Measurements from ENCODE around the gene PCDHGB4. TPM values are rescaled to one million over a fixed set of nuclear protein-coding genes. Genes with fewer than 3 reads are reported as not detected.
"Not testable (repeated sequence)": the region's sequence is repeated elsewhere in the genome, so short reads cannot be mapped to it uniquely, and the experiment has no call there.

Gene PCDHGB4
- total RNA-seq, 1 donor: 17.4 TPM

DNA sequence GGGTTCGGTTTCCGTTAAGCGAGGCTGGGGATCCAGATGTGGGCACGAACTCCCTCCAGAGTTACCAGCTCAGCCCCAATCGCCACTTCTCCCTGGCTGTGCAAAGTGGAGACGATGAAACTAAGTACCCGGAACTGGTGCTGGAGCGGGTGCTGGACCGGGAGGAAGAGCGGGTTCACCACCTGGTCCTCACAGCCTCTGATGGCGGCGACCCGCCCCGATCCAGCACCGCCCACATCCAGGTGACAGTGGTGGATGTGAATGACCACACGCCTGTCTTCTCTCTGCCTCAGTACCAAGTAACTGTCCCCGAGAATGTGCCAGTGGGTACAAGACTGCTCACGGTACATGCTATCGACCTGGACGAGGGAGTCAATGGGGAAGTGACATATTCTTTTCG is 4.2 kb upstream of the PCDHGB4 start:
- DNase-seq (ENCODE audit: low read depth): no peak
- H3K4me3 ChIP-seq (ENCODE audit: low read depth, low read length): peak overlapping the region; percentile 73
- TF ChIP-seq, protein P1, sequence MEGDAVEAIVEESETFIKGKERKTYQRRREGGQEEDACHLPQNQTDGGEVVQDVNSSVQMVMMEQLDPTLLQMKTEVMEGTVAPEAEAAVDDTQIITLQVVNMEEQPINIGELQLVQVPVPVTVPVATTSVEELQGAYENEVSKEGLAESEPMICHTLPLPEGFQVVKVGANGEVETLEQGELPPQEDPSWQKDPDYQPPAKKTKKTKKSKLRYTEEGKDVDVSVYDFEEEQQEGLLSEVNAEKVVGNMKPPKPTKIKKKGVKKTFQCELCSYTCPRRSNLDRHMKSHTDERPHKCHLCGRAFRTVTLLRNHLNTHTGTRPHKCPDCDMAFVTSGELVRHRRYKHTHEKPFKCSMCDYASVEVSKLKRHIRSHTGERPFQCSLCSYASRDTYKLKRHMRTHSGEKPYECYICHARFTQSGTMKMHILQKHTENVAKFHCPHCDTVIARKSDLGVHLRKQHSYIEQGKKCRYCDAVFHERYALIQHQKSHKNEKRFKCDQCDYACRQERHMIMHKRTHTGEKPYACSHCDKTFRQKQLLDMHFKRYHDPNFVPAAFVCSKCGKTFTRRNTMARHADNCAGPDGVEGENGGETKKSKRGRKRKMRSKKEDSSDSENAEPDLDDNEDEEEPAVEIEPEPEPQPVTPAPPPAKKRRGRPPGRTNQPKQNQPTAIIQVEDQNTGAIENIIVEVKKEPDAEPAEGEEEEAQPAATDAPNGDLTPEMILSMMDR (IDR thresholded peaks at IDR 0.05; ENCODE audit: insufficient read depth, low read length): no peak

DNA sequence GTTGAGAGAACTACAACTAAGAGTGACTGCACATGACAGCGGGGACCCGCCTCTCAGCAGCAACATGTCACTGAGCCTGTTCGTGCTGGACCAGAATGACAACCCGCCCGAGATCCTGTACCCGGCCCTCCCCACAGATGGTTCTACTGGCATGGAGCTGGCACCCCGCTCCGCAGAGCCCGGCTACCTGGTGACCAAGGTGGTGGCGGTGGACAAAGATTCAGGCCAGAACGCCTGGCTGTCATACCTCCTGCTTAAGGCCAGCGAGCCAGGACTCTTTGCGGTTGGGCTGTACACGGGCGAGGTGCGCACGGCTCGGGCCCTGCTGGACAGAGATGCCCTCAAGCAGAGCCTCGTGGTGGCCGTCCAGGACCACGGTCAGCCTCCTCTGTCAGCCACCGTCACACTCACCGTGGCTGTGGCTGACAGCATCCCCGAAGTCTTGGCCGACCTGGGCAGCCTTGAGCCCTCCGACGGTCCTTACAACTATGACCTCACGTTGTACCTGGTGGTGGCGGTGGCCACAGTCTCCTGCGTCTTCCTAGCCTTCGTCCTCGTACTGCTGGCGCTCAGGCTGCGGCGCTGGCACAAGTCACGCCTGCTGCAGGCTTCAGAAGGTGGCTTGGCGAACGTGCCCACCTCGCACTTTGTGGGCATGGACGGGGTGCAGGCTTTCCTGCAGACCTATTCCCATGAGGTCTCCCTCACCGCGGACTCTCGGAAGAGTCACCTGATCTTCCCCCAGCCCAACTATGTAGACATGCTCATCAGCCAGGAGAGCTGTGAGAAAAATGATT is 2.8 kb upstream of the PCDHGB4 start:
- DNase-seq (ENCODE audit: low read depth): no peak
- TF ChIP-seq, protein P1 (IDR thresholded peaks at IDR 0.05; ENCODE audit: insufficient read depth, low read length): no peak
- no peak overlapping the region for H3K4me3 ChIP-seq (ENCODE audit: low read depth, low read length)

DNA sequence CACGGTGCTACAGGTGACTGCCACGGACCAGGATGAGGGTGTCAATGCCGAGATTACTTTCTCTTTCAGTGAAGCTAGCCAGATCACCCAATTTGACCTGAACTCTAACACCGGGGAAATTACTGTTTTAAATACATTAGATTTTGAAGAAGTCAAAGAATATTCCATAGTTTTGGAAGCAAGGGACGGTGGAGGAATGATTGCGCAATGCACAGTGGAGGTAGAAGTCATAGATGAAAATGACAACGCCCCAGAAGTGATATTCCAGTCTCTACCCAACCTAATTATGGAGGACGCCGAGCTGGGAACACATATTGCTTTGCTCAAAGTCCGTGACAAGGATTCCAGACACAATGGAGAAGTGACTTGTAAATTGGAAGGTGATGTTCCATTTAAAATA is 1.2 kb downstream of the PCDHGB4 start:
- no peak for DNase-seq (ENCODE audit: low read depth)
- H3K4me3 ChIP-seq (ENCODE audit: low read depth, low read length): no peak overlapping the region
- TF ChIP-seq, protein P1 (IDR thresholded peaks at IDR 0.05; ENCODE audit: insufficient read depth, low read length): no peak

DNA sequence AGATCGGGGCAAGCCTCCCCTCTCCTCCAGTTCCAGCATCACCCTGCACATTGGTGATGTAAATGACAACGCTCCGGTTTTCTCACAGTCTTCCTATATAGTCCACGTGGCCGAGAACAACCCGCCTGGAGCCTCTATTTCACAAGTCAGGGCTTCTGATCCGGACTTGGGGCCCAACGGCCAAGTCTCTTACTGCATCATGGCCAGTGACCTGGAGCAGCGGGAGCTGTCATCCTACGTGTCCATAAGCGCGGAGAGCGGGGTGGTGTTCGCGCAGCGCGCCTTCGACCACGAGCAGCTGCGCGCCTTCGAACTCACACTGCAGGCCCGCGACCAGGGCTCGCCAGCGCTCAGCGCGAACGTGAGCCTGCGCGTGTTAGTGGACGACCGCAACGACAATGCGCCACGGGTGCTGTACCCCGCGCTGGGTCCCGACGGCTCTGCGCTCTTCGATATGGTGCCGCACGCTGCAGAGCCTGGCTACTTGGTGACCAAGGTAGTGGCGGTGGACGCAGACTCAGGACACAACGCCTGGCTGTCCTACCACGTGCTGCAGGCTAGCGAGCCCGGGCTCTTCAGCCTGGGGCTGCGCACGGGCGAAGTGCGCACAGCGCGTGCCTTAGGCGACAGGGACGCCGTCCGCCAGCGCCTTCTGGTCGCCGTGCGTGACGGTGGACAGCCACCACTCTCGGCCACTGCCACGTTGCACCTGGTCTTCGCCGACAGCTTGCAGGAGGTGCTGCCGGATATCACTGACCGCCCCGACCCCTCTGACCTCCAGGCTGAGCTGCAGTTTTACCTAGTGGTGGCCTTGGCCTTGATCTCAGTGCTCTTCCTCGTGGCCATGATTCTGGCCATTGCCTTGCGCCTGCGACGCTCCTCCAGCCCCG is 1.9 kb downstream of the PCDHGB4 start:
- TF ChIP-seq, protein P1 (IDR thresholded peaks at IDR 0.05; ENCODE audit: insufficient read depth, low read length): no peak
- no peak overlapping the region for H3K4me3 ChIP-seq (ENCODE audit: low read depth, low read length)
- DNase-seq (ENCODE audit: low read depth): no peak

DNA sequence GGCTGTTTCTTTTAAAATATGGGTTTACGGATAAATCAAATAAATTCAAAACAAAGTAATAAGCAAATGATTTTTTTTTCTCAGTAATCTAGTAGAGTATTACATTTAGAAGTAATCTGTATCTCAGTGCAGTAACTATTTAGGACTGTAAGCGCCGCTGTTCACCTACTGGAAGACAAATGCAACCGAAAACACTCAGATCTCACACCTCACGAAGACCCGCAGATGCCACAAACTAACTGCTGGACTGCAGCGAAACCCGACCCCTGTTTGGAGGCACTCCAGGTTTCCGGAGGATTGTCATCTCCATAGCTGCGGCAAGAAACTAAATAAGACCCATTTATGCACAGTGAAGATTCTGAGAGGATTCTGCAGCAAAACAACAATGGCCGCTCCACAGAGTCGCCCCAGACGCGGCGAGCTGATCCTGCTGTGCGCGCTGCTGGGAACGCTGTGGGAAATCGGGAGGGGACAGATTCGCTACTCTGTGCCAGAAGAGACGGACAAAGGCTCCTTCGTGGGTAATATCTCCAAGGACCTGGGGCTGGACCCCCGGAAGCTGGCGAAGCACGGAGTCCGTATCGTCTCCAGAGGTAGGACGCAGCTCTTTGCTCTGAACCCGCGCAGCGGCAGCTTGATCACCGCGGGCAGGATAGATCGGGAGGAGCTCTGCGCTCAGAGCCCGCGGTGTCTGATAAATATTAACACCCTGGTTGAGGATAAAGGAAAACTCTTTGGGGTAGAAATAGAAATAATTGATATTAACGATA is 5.1 kb downstream of the PCDHGB4 start, which contains the start of gene PCDHGA8:
PCDHGA8 (plus strand) TSS at position 205 of the 770 bp plus-strand sequence; CDS start at position 386, 181 bp downstream.
- peak within 1 kb of the TSS; percentile 1 for H3K4me3 ChIP-seq (ENCODE audit: low read depth, low read length)
- DNase-seq (ENCODE audit: low read depth): peak; percentile 30
- TF ChIP-seq, protein P1 (IDR thresholded peaks at IDR 0.05; ENCODE audit: insufficient read depth, low read length): peak; percentile 27

DNA sequence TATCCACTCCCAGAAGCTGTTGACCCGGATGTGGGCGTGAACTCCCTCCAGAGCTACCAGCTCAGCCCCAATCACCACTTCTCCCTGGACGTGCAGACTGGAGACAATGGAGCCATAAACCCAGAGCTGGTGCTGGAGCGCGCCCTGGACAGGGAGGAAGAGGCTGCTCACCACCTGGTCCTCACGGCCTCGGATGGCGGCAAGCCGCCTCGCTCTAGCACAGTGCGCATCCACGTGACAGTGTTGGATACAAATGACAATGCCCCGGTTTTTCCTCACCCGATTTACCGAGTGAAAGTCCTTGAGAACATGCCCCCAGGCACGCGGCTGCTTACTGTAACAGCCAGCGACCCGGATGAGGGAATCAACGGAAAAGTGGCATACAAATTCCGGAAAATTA is 5.8 kb downstream of the PCDHGB4 start:
- TF ChIP-seq, protein P1 (IDR thresholded peaks at IDR 0.05; ENCODE audit: insufficient read depth, low read length): no peak
- H3K4me3 ChIP-seq (ENCODE audit: low read depth, low read length): no peak overlapping the region
- DNase-seq (ENCODE audit: low read depth): no peak

DNA sequence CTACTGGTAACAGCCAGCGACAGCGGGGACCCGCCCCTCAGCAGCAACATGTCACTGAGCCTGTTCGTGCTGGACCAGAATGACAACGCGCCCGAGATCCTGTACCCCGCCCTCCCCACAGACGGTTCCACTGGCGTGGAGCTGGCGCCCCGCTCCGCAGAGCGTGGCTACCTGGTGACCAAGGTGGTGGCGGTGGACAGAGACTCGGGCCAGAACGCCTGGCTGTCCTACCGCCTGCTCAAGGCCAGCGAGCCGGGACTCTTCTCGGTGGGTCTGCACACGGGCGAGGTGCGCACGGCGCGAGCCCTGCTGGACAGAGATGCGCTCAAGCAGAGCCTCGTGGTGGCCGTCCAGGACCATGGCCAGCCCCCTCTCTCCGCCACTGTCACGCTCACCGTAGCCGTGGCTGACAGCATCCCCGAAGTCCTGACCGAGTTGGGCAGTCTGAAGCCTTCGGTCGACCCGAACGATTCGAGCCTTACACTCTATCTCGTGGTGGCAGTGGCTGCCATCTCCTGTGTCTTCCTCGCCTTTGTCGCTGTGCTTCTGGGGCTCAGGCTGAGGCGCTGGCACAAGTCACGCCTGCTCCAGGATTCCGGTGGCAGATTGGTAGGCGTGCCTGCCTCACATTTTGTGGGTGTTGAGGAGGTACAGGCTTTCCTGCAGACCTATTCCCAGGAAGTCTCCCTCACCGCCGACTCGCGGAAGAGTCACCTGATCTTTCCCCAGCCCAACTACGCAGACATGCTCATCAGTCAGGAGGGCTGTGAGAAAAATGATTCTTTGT is 7.1 kb downstream of the PCDHGB4 start:
- H3K4me3 ChIP-seq (ENCODE audit: low read depth, low read length); DNase-seq (ENCODE audit: low read depth): not testable (repeated sequence)

All from fibroblast of the aortic adventitia (primary cell).